H9 (cell line): ENCODE results near the gene ERVK3-1. TPM values are rescaled to one million over a fixed set of nuclear protein-coding genes. Genes with fewer than 3 reads are reported as not detected.
A peak's percentile ranks its signal among the peaks of the same experiment; 100 is the strongest.

Source experiments
- DNase-seq: peaks from one replicate; pipeline ENCODE4 v3.0.0-alpha.2; 2017
- H2AFZ ChIP-seq: one replicate; pipeline ENCODE4 v1.6.1; 2013; ENCODE audit warnings: mild to moderate bottlenecking, low read length, control low read depth, moderate library complexity
- H2AK5ac ChIP-seq: 2 replicates; pipeline ENCODE4 v1.6.1; 2013; ENCODE audit warnings: low read length, control low read depth, mixed read lengths; ENCODE audit not compliant: insufficient read length
- H2BK120ac ChIP-seq: one replicate; pipeline ENCODE4 v1.6.1; 2013; ENCODE audit warnings: low read depth, mild to moderate bottlenecking, low read length, control low read depth, inconsistent platforms; ENCODE audit not compliant: poor library complexity, severe bottlenecking
- H2BK12ac ChIP-seq: 2 replicates; pipeline ENCODE4 v1.6.1; 2013; ENCODE audit warnings: low read length, control low read depth, mixed read lengths, low read depth; ENCODE audit not compliant: insufficient read length
- H2BK15ac ChIP-seq: 2 replicates; pipeline ENCODE4 v1.6.1; 2013; ENCODE audit warnings: low read depth, low read length, control low read depth
- H2BK20ac ChIP-seq: one replicate; pipeline ENCODE4 v1.6.1; 2013; ENCODE audit warnings: low read depth, mild to moderate bottlenecking, low read length, control low read depth, inconsistent platforms; ENCODE audit not compliant: poor library complexity, severe bottlenecking
- H2BK5ac ChIP-seq: 2 replicates; pipeline ENCODE4 v1.6.1; 2013; ENCODE audit warnings: low read length, control low read depth, mixed read lengths; ENCODE audit not compliant: insufficient read length
- H3K14ac ChIP-seq: 2 replicates; pipeline ENCODE4 v1.6.1; 2013; ENCODE audit warnings: low read length, control low read depth; ENCODE audit not compliant: insufficient read depth
- H3K18ac ChIP-seq: 2 replicates; pipeline ENCODE4 v1.6.1; 2013; ENCODE audit warnings: low read depth, mild to moderate bottlenecking, mixed read lengths, low read length, control low read depth; ENCODE audit not compliant: insufficient read length
- H3K23ac ChIP-seq: 2 replicates; pipeline ENCODE4 v1.6.1; 2013; ENCODE audit warnings: low read length, control low read depth, mixed read lengths, low read depth; ENCODE audit not compliant: insufficient read length
- H3K23me2 ChIP-seq: 2 replicates; pipeline ENCODE4 v1.6.1; 2013; ENCODE audit warnings: low read depth, mild to moderate bottlenecking, mixed read lengths, low read length, control low read depth; ENCODE audit not compliant: insufficient read length, poor library complexity, severe bottlenecking
- H3K27ac ChIP-seq: 2 replicates; pipeline ENCODE4 v1.5.1; 2013; ENCODE audit warnings: low read length, control low read depth, mixed read lengths, low read depth; ENCODE audit not compliant: insufficient read length
- H3K27me3 ChIP-seq: 2 replicates; pipeline ENCODE4 v1.6.1; 2013; ENCODE audit warnings: low read length, control low read depth, inconsistent platforms; ENCODE audit not compliant: insufficient read depth
- H3K4ac ChIP-seq: 2 replicates; pipeline ENCODE4 v1.6.1; 2013; ENCODE audit warnings: low read depth, mild to moderate bottlenecking, control low read depth, inconsistent platforms, low read length, moderate library complexity
- H3K4me1 ChIP-seq: 2 replicates; pipeline ENCODE4 v1.6.1; 2013; ENCODE audit warnings: low read length, control low read depth, inconsistent platforms; ENCODE audit not compliant: insufficient read depth
- H3K4me2 ChIP-seq: 2 replicates; pipeline ENCODE4 v1.6.1; 2013; ENCODE audit warnings: low read length, control low read depth, mixed read lengths; ENCODE audit not compliant: insufficient read length, insufficient read depth
- H3K56ac ChIP-seq: 2 replicates; pipeline ENCODE4 v1.6.1; 2013; ENCODE audit warnings: low read depth, mild to moderate bottlenecking, mixed read lengths, low read length, control low read depth; ENCODE audit not compliant: insufficient read length
- H3K79me1 ChIP-seq: 2 replicates; pipeline ENCODE4 v1.6.1; 2013; ENCODE audit warnings: low read depth, mild to moderate bottlenecking, moderate library complexity, low read length, control low read depth, inconsistent platforms; ENCODE audit not compliant: insufficient read depth, poor library complexity, severe bottlenecking
- H3K79me2 ChIP-seq: 2 replicates; pipeline ENCODE4 v1.6.1; 2013; ENCODE audit warnings: low read length, control low read depth, inconsistent platforms; ENCODE audit not compliant: insufficient read depth
- H3K9ac ChIP-seq: 2 replicates; pipeline ENCODE4 v1.6.1; 2013; ENCODE audit warnings: low read length, control low read depth, mixed read lengths; ENCODE audit not compliant: insufficient read length; ENCODE audit errors: extremely low read depth
- H3K9me3 ChIP-seq: one replicate; pipeline ENCODE4 v1.6.1; 2013; ENCODE audit warnings: low read depth, low read length, inconsistent platforms; ENCODE audit not compliant: control insufficient read depth
- H3T11ph ChIP-seq: one replicate; pipeline ENCODE4 v1.6.1; 2013; ENCODE audit warnings: mild to moderate bottlenecking, low read length, control low read depth, inconsistent platforms
- H4K20me1 ChIP-seq: one replicate; pipeline ENCODE4 v1.6.1; 2013; ENCODE audit not compliant: control insufficient read depth, insufficient read length, insufficient read depth
- H4K5ac ChIP-seq: 2 replicates; pipeline ENCODE4 v1.6.1; 2013; ENCODE audit warnings: low read depth, mild to moderate bottlenecking, mixed read lengths, low read length, control low read depth; ENCODE audit not compliant: insufficient read length
- H4K8ac ChIP-seq: replicated peaks from 2 replicates; pipeline ENCODE4 v1.6.1; 2013; ENCODE audit warnings: low read length, control low read depth, mixed read lengths, low read depth; ENCODE audit not compliant: insufficient read length
- H4K91ac ChIP-seq: 2 replicates; pipeline ENCODE4 v1.6.1; 2013; ENCODE audit warnings: low read depth, mild to moderate bottlenecking, moderate library complexity, mixed read lengths, low read length, control low read depth; ENCODE audit not compliant: insufficient read length
- H3K27ac Mint-ChIP-seq, 3 experiments: 2 replicates in 2 of 3; 3 replicates in 1 of 3; pipeline ENCODE4 v1.8.0; 2020 to 2021; ENCODE audit warnings: mixed read lengths in 3 of 3, mild to moderate bottlenecking in 1 of 3, moderate library complexity in 1 of 3
- H3K27me3 Mint-ChIP-seq: 2 replicates; pipeline ENCODE4 v1.8.0; 2021; ENCODE audit warnings: low read depth, mild to moderate bottlenecking, moderate library complexity, mixed read lengths
- H3K36me3 Mint-ChIP-seq, 3 experiments: 2 replicates in 2 of 3; 3 replicates in 1 of 3; pipeline ENCODE4 v1.8.0; 2020 to 2021; ENCODE audit warnings: low read depth in 3 of 3, mixed read lengths in 3 of 3; ENCODE audit not compliant: insufficient read depth in 1 of 3
- H3K4me1 Mint-ChIP-seq, 2 experiments: 2 replicates each; pipeline ENCODE4 v1.8.0; 2020; ENCODE audit warnings: mixed read lengths in 2 of 2
- H3K4me3 Mint-ChIP-seq, 2 experiments: 2 replicates in 1 of 2; 3 replicates in 1 of 2; pipeline ENCODE4 v1.8.0; 2020 to 2021; ENCODE audit warnings: mild to moderate bottlenecking in 2 of 2, mixed read lengths in 2 of 2, moderate library complexity in 1 of 2
- H3K9me3 Mint-ChIP-seq, 2 experiments: 2 replicates in 1 of 2; 3 replicates in 1 of 2; pipeline ENCODE4 v1.8.0; 2020; ENCODE audit warnings: mild to moderate bottlenecking in 2 of 2, mixed read lengths in 2 of 2, moderate library complexity in 1 of 2
- whole genome bisulfite sequencing: extraction: QIAGEN DNeasy Blood & Tissue Kit; methylation state at CpG from one replicate; pipeline ENCODE4 v1.1.7; 2013; ENCODE audit warnings: missing lambda C conversion rate, low lambda C conversion rate, mixed read lengths; ENCODE audit not compliant: insufficient read length; ENCODE audit errors: extremely low coverage; 5-methylcytosine and 5-hydroxymethylcytosine counted together
- total RNA-seq: library from RNA; stranded (reverse); gene quantifications from 2 replicates; pipeline ENCODE4 v1.2.1, GENCODE V29; 2021
- TF ChIP-seq, protein P1 (sequence below): fragments of 200-600 bp; sonication (generic); conservative IDR thresholded peaks from 3 replicates; pipeline ENCODE4 v1.8.0; 2021; ENCODE audit warnings: antibody characterized with exemption, mild to moderate bottlenecking

The ERVK3-1 gene
- total RNA-seq, 1 experiment from 2014 or later: 43.7 TPM

DNA sequence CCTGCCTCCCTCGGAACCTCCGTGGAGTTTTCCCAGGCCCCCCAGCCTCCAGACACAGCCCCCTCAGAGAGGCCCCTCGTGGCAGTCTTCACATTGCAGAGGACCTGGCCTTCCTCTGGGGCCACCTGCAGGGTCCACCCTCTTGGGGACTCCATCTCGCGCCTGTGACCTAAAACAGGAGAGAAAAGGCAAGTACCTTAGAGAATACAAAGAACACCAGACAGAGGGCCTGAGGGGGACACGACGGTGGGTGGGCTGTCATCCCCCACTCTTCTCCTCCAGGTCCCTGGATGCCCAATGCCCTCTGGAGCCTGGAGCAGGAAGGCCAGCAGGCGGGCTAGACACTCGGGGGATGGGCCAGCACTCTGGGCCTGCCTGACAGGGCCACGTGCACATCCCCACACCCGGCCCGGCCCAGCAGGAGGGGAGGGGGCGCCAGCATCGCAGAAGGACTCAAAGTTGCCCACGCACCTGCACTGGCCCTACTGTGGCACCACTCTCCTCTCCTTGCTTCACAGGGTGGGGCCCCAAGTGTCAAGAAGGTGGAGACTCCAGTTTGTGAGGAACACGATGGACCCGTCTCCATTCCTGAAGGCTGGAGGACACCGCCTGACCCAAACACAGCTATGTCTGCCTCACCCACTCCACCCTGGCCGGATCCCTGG is 52.4 kb downstream of the ERVK3-1 start:
- no peak overlapping the region for H2BK20ac ChIP-seq
- peak; percentile 28 for DNase-seq
- TF ChIP-seq, protein P1, sequence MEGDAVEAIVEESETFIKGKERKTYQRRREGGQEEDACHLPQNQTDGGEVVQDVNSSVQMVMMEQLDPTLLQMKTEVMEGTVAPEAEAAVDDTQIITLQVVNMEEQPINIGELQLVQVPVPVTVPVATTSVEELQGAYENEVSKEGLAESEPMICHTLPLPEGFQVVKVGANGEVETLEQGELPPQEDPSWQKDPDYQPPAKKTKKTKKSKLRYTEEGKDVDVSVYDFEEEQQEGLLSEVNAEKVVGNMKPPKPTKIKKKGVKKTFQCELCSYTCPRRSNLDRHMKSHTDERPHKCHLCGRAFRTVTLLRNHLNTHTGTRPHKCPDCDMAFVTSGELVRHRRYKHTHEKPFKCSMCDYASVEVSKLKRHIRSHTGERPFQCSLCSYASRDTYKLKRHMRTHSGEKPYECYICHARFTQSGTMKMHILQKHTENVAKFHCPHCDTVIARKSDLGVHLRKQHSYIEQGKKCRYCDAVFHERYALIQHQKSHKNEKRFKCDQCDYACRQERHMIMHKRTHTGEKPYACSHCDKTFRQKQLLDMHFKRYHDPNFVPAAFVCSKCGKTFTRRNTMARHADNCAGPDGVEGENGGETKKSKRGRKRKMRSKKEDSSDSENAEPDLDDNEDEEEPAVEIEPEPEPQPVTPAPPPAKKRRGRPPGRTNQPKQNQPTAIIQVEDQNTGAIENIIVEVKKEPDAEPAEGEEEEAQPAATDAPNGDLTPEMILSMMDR: no peak

More for the DNA sequence above, 52.4 kb downstream of the ERVK3-1 start:
- Histone ChIP-seq H3K79me1 (no peaks in the 10 kb centered on the region), H3K18ac (no peak overlapping the region), H3K79me2 (no peaks in the 10 kb centered on the region), H3K4me1 (no peaks in the 10 kb centered on the region), H3K4me2 (no peak overlapping the region), H2AFZ (no peak overlapping the region), H3K14ac (no peak overlapping the region; the same call in 1 of the 2 replicates), H4K5ac (no peak overlapping the region), H2BK120ac (no peak overlapping the region), H3K9me3 (no peaks in the 10 kb centered on the region), H2BK15ac (no peak overlapping the region), H3K9ac (no peak overlapping the region), H2AK5ac (no peak overlapping the region), H4K20me1 (no peaks in the 10 kb centered on the region), H2BK12ac (no peak overlapping the region), H4K91ac (no peak overlapping the region), H3K27ac (no peak overlapping the region), H3K23me2 (peaks cover 5% of the 10 kb centered on the region), H3K56ac (no peak overlapping the region), H3K23ac (no peak overlapping the region), H2BK5ac (no peak overlapping the region), H4K8ac (no peak overlapping the region), H3K27me3 (no peaks in the 10 kb centered on the region), H3T11ph (no peak overlapping the region), H3K4ac (no peak overlapping the region)
- no CpG with 5 or more reads among the region's 19 CpGs for WGBS
- no peak overlapping the region for H3K4me3 Mint-ChIP-seq
- H3K27ac Mint-ChIP-seq: peak overlapping the region in 2 of 3 experiments; percentile 61 to 72; a peak in 4 of 7 replicates
- H3K27me3 Mint-ChIP-seq: no peaks in the 10 kb centered on the region
- H3K9me3 Mint-ChIP-seq: no peaks in the 10 kb centered on the region
- H3K36me3 Mint-ChIP-seq: no peaks in the 10 kb centered on the region; a peak in 1 of 7 replicates
- H3K4me1 Mint-ChIP-seq: peaks cover 0 to 8% of the 10 kb centered on the region in 2 experiments; a peak in 3 of 4 replicates
